ENCODE data around the gene AUTS2.

- TF ChIP-seq ELF4 (IDR thresholded peaks at IDR 0.05), result no peak
- no peak for TF ChIP-seq FOXK2 (IDR thresholded peaks at IDR 0.05)
- TF ChIP-seq FOXA1 (IDR thresholded peaks at IDR 0.05), result no peak
Measured at GRCh38 chr7:69598487-69599285, 411 bp downstream of the AUTS2 start.
